KMS-11 (cell line): ENCODE data around the gene RCL1.

Source experiments
- H2AFZ ChIP-seq: fragments of 200-600 bp; sonication (generic); 2 replicates; pipeline ENCODE4 v1.6.1; 2016; ENCODE audit warnings: antibody characterized with exemption, mixed run types, low read depth
- H3K27ac ChIP-seq: fragments of 200-600 bp; sonication (generic); 2 replicates; pipeline ENCODE4 v1.6.1; 2016; ENCODE audit warnings: mild to moderate bottlenecking, mixed run types
- H3K27me3 ChIP-seq: fragments of 200-600 bp; sonication (generic); 2 replicates; pipeline ENCODE4 v1.6.1; 2017; ENCODE audit warnings: mild to moderate bottlenecking, low read depth, mixed run types, moderate library complexity; ENCODE audit not compliant: insufficient read depth
- H3K36me3 ChIP-seq: fragments of 200-600 bp; sonication (generic); 2 replicates; pipeline ENCODE4 v1.6.1; 2017; ENCODE audit warnings: mild to moderate bottlenecking, mixed run types; ENCODE audit not compliant: insufficient read depth
- H3K4me1 ChIP-seq: fragments of 200-600 bp; sonication (generic); 2 replicates; pipeline ENCODE4 v1.6.1; 2016; ENCODE audit warnings: mild to moderate bottlenecking, low read depth, mixed run types; ENCODE audit not compliant: poor library complexity, severe bottlenecking
- H3K4me2 ChIP-seq: fragments of 200-600 bp; sonication (generic); 2 replicates; pipeline ENCODE4 v1.7.0; 2016; ENCODE audit warnings: mild to moderate bottlenecking, mixed run types
- H3K4me3 ChIP-seq: fragments of 200-600 bp; sonication (generic); IDR thresholded peaks from 2 replicates; pipeline ENCODE4 v1.6.1; 2017; ENCODE audit warnings: low read depth, low read length, mixed read lengths; ENCODE audit not compliant: insufficient read depth
- H3K79me2 ChIP-seq: fragments of 200-600 bp; sonication (generic); 2 replicates; pipeline ENCODE4 v1.6.1; 2016; ENCODE audit warnings: low read depth, mixed run types; ENCODE audit not compliant: insufficient read depth
- H3K9ac ChIP-seq: fragments of 200-600 bp; sonication (generic); 2 replicates; pipeline ENCODE4 v1.6.1; 2016; ENCODE audit warnings: mild to moderate bottlenecking, mixed run types
- H4K20me1 ChIP-seq: fragments of 200-600 bp; sonication (generic); 2 replicates; pipeline ENCODE4 v1.6.1; 2016; ENCODE audit warnings: mild to moderate bottlenecking, mixed run types; ENCODE audit not compliant: insufficient read depth
- CTCF ChIP-seq: fragments of 200-600 bp; sonication (generic); conservative IDR thresholded peaks from 2 replicates; pipeline ENCODE4 v1.6.1; 2017; ENCODE audit warnings: low read depth, mild to moderate bottlenecking, antibody characterized with exemption, low read length, moderate library complexity, mixed read lengths

The RCL1 gene

GRCh38 chr9:4850603-4851310 lies 58.0 kb downstream of the RCL1 start:
- Histone ChIP-seq H3K36me3 (no peaks in the 10 kb centered on the region; the same call in 1 of the 2 replicates), H3K4me1 (no peaks in the 10 kb centered on the region), H3K4me2 (no peak overlapping the region), H3K9ac (no peak overlapping the region), H3K79me2 (no peaks in the 10 kb centered on the region), H4K20me1 (no peaks in the 10 kb centered on the region), H3K27me3 (no peaks in the 10 kb centered on the region), H2AFZ (no peak overlapping the region), H3K27ac (no peak overlapping the region), H3K4me3 (no peak overlapping the region)
- no peak for TF ChIP-seq CTCF

- Histone ChIP-seq H3K4me3 (no peak overlapping the region), H3K4me2 (no peak overlapping the region), H4K20me1 (no peaks in the 10 kb centered on the region), H3K27ac (no peak overlapping the region), H3K27me3 (no peaks in the 10 kb centered on the region), H3K79me2 (no peaks in the 10 kb centered on the region), H3K36me3 (no peaks in the 10 kb centered on the region; the same call in 1 of the 2 replicates), H2AFZ (no peak overlapping the region), H3K4me1 (no peaks in the 10 kb centered on the region), H3K9ac (no peak overlapping the region)
- no peak for TF ChIP-seq CTCF
Observed at GRCh38 chr9:4852419-4852818, 59.7 kb downstream of the RCL1 start.

GRCh38 chr9:4854265-4854590 lies 61.5 kb downstream of the RCL1 start:
- Histone ChIP-seq H3K27ac (no peak overlapping the region), H3K9ac (no peak overlapping the region), H3K4me3 (no peak overlapping the region), H2AFZ (no peak overlapping the region), H3K4me2 (no peak overlapping the region), H3K27me3 (no peaks in the 10 kb centered on the region), H3K4me1 (no peaks in the 10 kb centered on the region), H3K79me2 (no peaks in the 10 kb centered on the region), H3K36me3 (no peaks in the 10 kb centered on the region; the same call in 1 of the 2 replicates), H4K20me1 (no peaks in the 10 kb centered on the region)
- no peak for TF ChIP-seq CTCF

GRCh38 chr9:4855841-4856240 lies 63.1 kb downstream of the RCL1 start:
- H3K36me3 ChIP-seq, result no peaks in the 10 kb centered on the region
- no peak overlapping the region for H2AFZ ChIP-seq
- no peak overlapping the region for H3K27ac ChIP-seq

More at GRCh38 chr9:4855841-4856240, 63.1 kb downstream of the RCL1 start:
- no peak for TF ChIP-seq CTCF
- Histone ChIP-seq H3K4me1 (no peaks in the 10 kb centered on the region), H3K9ac (no peak overlapping the region), H3K4me2 (no peak overlapping the region), H4K20me1 (no peaks in the 10 kb centered on the region), H3K79me2 (no peaks in the 10 kb centered on the region), H3K27me3 (no peaks in the 10 kb centered on the region), H3K4me3 (no peak overlapping the region)
